ENCODE results near the gene ADAM12.

ADAM12 gene

GRCh38 chr10:126302826-126303665, 85.2 kb downstream of the ADAM12 start:
- TF ChIP-seq TAF1 (IDR thresholded peaks at IDR 0.05; ENCODE audit: borderline replicate concordance, low read depth, low read length) (no peak), POLR2AphosphoS5 (IDR thresholded peaks at IDR 0.05; ENCODE audit: low read depth, low read length) (no peak), POLR2A (IDR thresholded peaks at IDR 0.05; ENCODE audit: low read depth, low read length) (no peak)
- no peak for FAIRE-seq
- DNase-seq (ENCODE audit: insufficient read length): no peak

GRCh38 chr10:126302476-126302756, 85.9 kb downstream of the ADAM12 start:
- TF ChIP-seq POLR2A (IDR thresholded peaks at IDR 0.05; ENCODE audit: low read depth, low read length) (no peak), POLR2AphosphoS5 (IDR thresholded peaks at IDR 0.05; ENCODE audit: low read depth, low read length) (no peak), TAF1 (IDR thresholded peaks at IDR 0.05; ENCODE audit: borderline replicate concordance, low read depth, low read length) (no peak)
- DNase-seq (ENCODE audit: insufficient read length): no peak
- FAIRE-seq: no peak

GRCh38 chr10:126301701-126302475, 86.4 kb downstream of the ADAM12 start:
- DNase-seq (ENCODE audit: insufficient read length) (no peak), FAIRE-seq (no peak)
- TF ChIP-seq TAF1 (IDR thresholded peaks at IDR 0.05; ENCODE audit: borderline replicate concordance, low read depth, low read length): no peak
- TF ChIP-seq POLR2A (IDR thresholded peaks at IDR 0.05; ENCODE audit: low read depth, low read length): no peak
- no peak for TF ChIP-seq POLR2AphosphoS5 (IDR thresholded peaks at IDR 0.05; ENCODE audit: low read depth, low read length)

GRCh38 chr10:126294451-126294850, 93.8 kb downstream of the ADAM12 start:
- no peak for TF ChIP-seq POLR2A (IDR thresholded peaks at IDR 0.05; ENCODE audit: low read depth, low read length)
- TF ChIP-seq POLR2AphosphoS5 (IDR thresholded peaks at IDR 0.05; ENCODE audit: low read depth, low read length): no peak
- TF ChIP-seq TAF1 (IDR thresholded peaks at IDR 0.05; ENCODE audit: borderline replicate concordance, low read depth, low read length): no peak
- FAIRE-seq: no peak
- DNase-seq (ENCODE audit: insufficient read length): no peak

- DNase-seq (ENCODE audit: insufficient read length) (no peak), FAIRE-seq (no peak)
- TF ChIP-seq POLR2A (IDR thresholded peaks at IDR 0.05; ENCODE audit: low read depth, low read length) (no peak), TAF1 (IDR thresholded peaks at IDR 0.05; ENCODE audit: borderline replicate concordance, low read depth, low read length) (no peak), POLR2AphosphoS5 (IDR thresholded peaks at IDR 0.05; ENCODE audit: low read depth, low read length) (no peak)
Observed at GRCh38 chr10:126290232-126290631, 98.0 kb downstream of the ADAM12 start.

GRCh38 chr10:126288547-126289493, 99.5 kb downstream of the ADAM12 start:
- TF ChIP-seq TAF1 (IDR thresholded peaks at IDR 0.05; ENCODE audit: borderline replicate concordance, low read depth, low read length) (no peak), POLR2AphosphoS5 (IDR thresholded peaks at IDR 0.05; ENCODE audit: low read depth, low read length) (no peak), POLR2A (IDR thresholded peaks at IDR 0.05; ENCODE audit: low read depth, low read length) (no peak)
- DNase-seq (ENCODE audit: insufficient read length) (no peak), FAIRE-seq (no peak)

- TF ChIP-seq POLR2AphosphoS5 (IDR thresholded peaks at IDR 0.05; ENCODE audit: low read depth, low read length) (no peak), TAF1 (IDR thresholded peaks at IDR 0.05; ENCODE audit: borderline replicate concordance, low read depth, low read length) (no peak), POLR2A (IDR thresholded peaks at IDR 0.05; ENCODE audit: low read depth, low read length) (no peak)
- no peak for FAIRE-seq
- no peak for DNase-seq (ENCODE audit: insufficient read length)
Observed at GRCh38 chr10:126286256-126286780, 102.0 kb downstream of the ADAM12 start.

GRCh38 chr10:126283307-126283706, 105.0 kb downstream of the ADAM12 start:
- no peak for TF ChIP-seq POLR2AphosphoS5 (IDR thresholded peaks at IDR 0.05; ENCODE audit: low read depth, low read length)
- TF ChIP-seq POLR2A (IDR thresholded peaks at IDR 0.05; ENCODE audit: low read depth, low read length): no peak
- TF ChIP-seq TAF1 (IDR thresholded peaks at IDR 0.05; ENCODE audit: borderline replicate concordance, low read depth, low read length): no peak
- DNase-seq (ENCODE audit: insufficient read length) (no peak), FAIRE-seq (no peak)

GRCh38 chr10:126278851-126279250, 109.4 kb downstream of the ADAM12 start:
- DNase-seq (ENCODE audit: insufficient read length) (no peak), FAIRE-seq (no peak)
- TF ChIP-seq POLR2A (IDR thresholded peaks at IDR 0.05; ENCODE audit: low read depth, low read length) (no peak), POLR2AphosphoS5 (IDR thresholded peaks at IDR 0.05; ENCODE audit: low read depth, low read length) (no peak), TAF1 (IDR thresholded peaks at IDR 0.05; ENCODE audit: borderline replicate concordance, low read depth, low read length) (no peak)

GRCh38 chr10:126277181-126277580, 111.1 kb downstream of the ADAM12 start:
- no peak for FAIRE-seq
- no peak for DNase-seq (ENCODE audit: insufficient read length)
- no peak for TF ChIP-seq TAF1 (IDR thresholded peaks at IDR 0.05; ENCODE audit: borderline replicate concordance, low read depth, low read length)
- no peak for TF ChIP-seq POLR2AphosphoS5 (IDR thresholded peaks at IDR 0.05; ENCODE audit: low read depth, low read length)
- TF ChIP-seq POLR2A (IDR thresholded peaks at IDR 0.05; ENCODE audit: low read depth, low read length): no peak

- TF ChIP-seq TAF1 (IDR thresholded peaks at IDR 0.05; ENCODE audit: borderline replicate concordance, low read depth, low read length): no peak
- TF ChIP-seq POLR2A (IDR thresholded peaks at IDR 0.05; ENCODE audit: low read depth, low read length): no peak
- no peak for TF ChIP-seq POLR2AphosphoS5 (IDR thresholded peaks at IDR 0.05; ENCODE audit: low read depth, low read length)
- DNase-seq (ENCODE audit: insufficient read length) (no peak), FAIRE-seq (no peak)
Observed at GRCh38 chr10:126272526-126272925, 115.8 kb downstream of the ADAM12 start.
